HG02981 (cell line): Measurements from ENCODE around the gene EPS8L2.

Experiments
- ATAC-seq: cut with Tn5 transposase; IDR thresholded peaks from one replicate; pipeline ENCODE4 v1.9.1; 2021; ENCODE audit warnings: mild to moderate bottlenecking, moderate library complexity; ENCODE audit not compliant: unreplicated experiment

The EPS8L2 gene

GRCh38 chr11:705646-706438 lies at the start of gene EPS8L2:
TSS of gene EPS8L2 (plus strand) at chr11:706231. CDS start at chr11:709408, 3,177 bp downstream.
- no peak for ATAC-seq

GRCh38 chr11:656426-656825 lies 49.6 kb upstream of the EPS8L2 start:
- ATAC-seq = no peak

GRCh38 chr11:656866-657265 lies 49.2 kb upstream of the EPS8L2 start:
- no peak for ATAC-seq

GRCh38 chr11:657691-658126 lies 48.3 kb upstream of the EPS8L2 start:
- no peak for ATAC-seq

- no peak for ATAC-seq
Measured at GRCh38 chr11:659532-660085, 46.4 kb upstream of the EPS8L2 start.

- no peak for ATAC-seq
Measured at GRCh38 chr11:660281-660680, 45.8 kb upstream of the EPS8L2 start.

- no peak for ATAC-seq
Measured at GRCh38 chr11:660681-661444, 45.2 kb upstream of the EPS8L2 start.

GRCh38 chr11:662689-663274 lies 43.2 kb upstream of the EPS8L2 start:
- no peak for ATAC-seq

GRCh38 chr11:665062-665703 lies 40.8 kb upstream of the EPS8L2 start:
- no peak for ATAC-seq

- ATAC-seq = no peak
Measured at GRCh38 chr11:665704-666281, 40.2 kb upstream of the EPS8L2 start.

- ATAC-seq = no peak
Measured at GRCh38 chr11:673866-674265, 32.2 kb upstream of the EPS8L2 start.

GRCh38 chr11:674406-674805 lies 31.6 kb upstream of the EPS8L2 start:
- no peak for ATAC-seq

GRCh38 chr11:678297-678696 lies 27.7 kb upstream of the EPS8L2 start:
- no peak for ATAC-seq

- no peak for ATAC-seq
Measured at GRCh38 chr11:679271-680207, 26.5 kb upstream of the EPS8L2 start.

GRCh38 chr11:680476-680875 lies 25.6 kb upstream of the EPS8L2 start:
- ATAC-seq = no peak

GRCh38 chr11:680970-681369 lies 25.1 kb upstream of the EPS8L2 start:
- no peak for ATAC-seq

GRCh38 chr11:686451-687243 lies 19.4 kb upstream of the EPS8L2 start:
- ATAC-seq = no peak

- ATAC-seq = no peak
Measured at GRCh38 chr11:687751-688150, 18.3 kb upstream of the EPS8L2 start.

- ATAC-seq = no peak
Measured at GRCh38 chr11:688681-689080, 17.4 kb upstream of the EPS8L2 start.
